IMR-90 (cell line): ENCODE measurements around the gene OR7C1. TPM values are rescaled to one million over a fixed set of nuclear protein-coding genes. Genes with fewer than 3 reads are reported as not detected.

Experiments
- ATAC-seq: fragments of 200-7000 bp; cut with Tn5 transposase; 2 replicates; pipeline ENCODE4 v1.9.1; 2020; ENCODE audit warnings: low read depth, mild to moderate bottlenecking, moderate library complexity
- BruUV-seq: library from RNA; stranded (reverse); fragments of 400-500 nt; replicated peaks from 2 replicates; lab custom pipeline; 2021; lab: Mats Ljungman, UMichigan
- CTCF ChIA-PET: fragments of 300-600 bp; formaldehyde crosslinking; extraction: SDS; loops from one replicate; lab custom pipeline; 2021; ENCODE audit warnings: antibody characterized with exemption; lab: Yijun Ruan, JAX
- POLR2A ChIA-PET: fragments of 300-600 bp; sonication (Branson Sonifier 250); formaldehyde crosslinking; loops from one replicate; lab custom pipeline; 2022; ENCODE audit warnings: antibody characterized with exemption; ENCODE audit not compliant: unreplicated experiment; lab: Charles Lee
- DNase-seq: peaks from one replicate; pipeline ENCODE4 v3.0.0; 2013
- H2AFZ ChIP-seq: replicated peaks from 2 replicates; pipeline ENCODE3; 2013; ENCODE audit warnings: low read length, mild to moderate bottlenecking; ENCODE audit not compliant: poor library complexity
- H2AK5ac ChIP-seq: 2 replicates; pipeline ENCODE4 v1.6.1; 2013; ENCODE audit warnings: low read depth, low read length, inconsistent platforms
- H2AK9ac ChIP-seq: replicated peaks from 2 replicates; pipeline ENCODE3; 2013; ENCODE audit warnings: mild to moderate bottlenecking, low read depth, low read length, moderate library complexity; ENCODE audit not compliant: poor library complexity
- H2BK120ac ChIP-seq: 2 replicates; pipeline ENCODE4 v1.6.1; 2013; ENCODE audit warnings: low read depth, low read length, inconsistent platforms
- H2BK15ac ChIP-seq: 3 replicates; pipeline ENCODE4 v1.6.1; 2013; ENCODE audit warnings: low read depth, low read length, inconsistent platforms
- H2BK20ac ChIP-seq: 2 replicates; pipeline ENCODE4 v1.6.1; 2013; ENCODE audit warnings: low read depth, mild to moderate bottlenecking, inconsistent platforms, low read length, moderate library complexity
- H2BK5ac ChIP-seq: 2 replicates; pipeline ENCODE4 v1.6.1; 2013; ENCODE audit warnings: mild to moderate bottlenecking, low read depth, low read length, inconsistent platforms; ENCODE audit not compliant: poor library complexity, severe bottlenecking
- H3K14ac ChIP-seq: replicated peaks from 2 replicates; pipeline ENCODE4 v1.6.1; 2013; ENCODE audit warnings: low read depth, low read length, inconsistent platforms
- H3K18ac ChIP-seq: 2 replicates; pipeline ENCODE4 v1.6.1; 2013; ENCODE audit warnings: low read depth, low read length, control low read depth
- H3K23ac ChIP-seq: 2 replicates; pipeline ENCODE4 v1.6.1; 2013; ENCODE audit warnings: low read depth, low read length, inconsistent platforms
- H3K27ac ChIP-seq: 2 replicates; pipeline ENCODE4 v1.5.1; 2013; ENCODE audit warnings: mild to moderate bottlenecking, control low read depth, low read length; ENCODE audit not compliant: insufficient read depth
- H3K27me3 ChIP-seq: 2 replicates; pipeline ENCODE4 v1.6.1; 2013; ENCODE audit warnings: low read length; ENCODE audit not compliant: control insufficient read depth, insufficient read depth
- H3K36me3 ChIP-seq: 2 replicates; pipeline ENCODE4 v1.6.1; 2013; ENCODE audit warnings: low read length, mixed read lengths; ENCODE audit not compliant: control insufficient read depth, insufficient read depth
- H3K4ac ChIP-seq: 2 replicates; pipeline ENCODE4 v1.6.1; 2013; ENCODE audit warnings: low read depth, low read length, inconsistent platforms
- H3K4me1 ChIP-seq: 2 replicates; pipeline ENCODE4 v1.6.1; 2013; ENCODE audit warnings: low read length, mixed read lengths; ENCODE audit not compliant: control insufficient read depth, insufficient read depth
- H3K4me2 ChIP-seq: 2 replicates; pipeline ENCODE4 v1.6.1; 2013; ENCODE audit warnings: low read depth, mild to moderate bottlenecking, control low read depth, low read length, moderate library complexity
- H3K4me3 ChIP-seq: 2 replicates; pipeline ENCODE4 v1.5.1; 2013; ENCODE audit warnings: low read depth, mild to moderate bottlenecking, control low read depth, low read length, moderate library complexity; ENCODE audit not compliant: insufficient read depth
- H3K56ac ChIP-seq: 2 replicates; pipeline ENCODE4 v1.6.1; 2013; ENCODE audit warnings: low read length, inconsistent platforms; ENCODE audit not compliant: insufficient read depth; ENCODE audit errors: extremely low read depth
- H3K79me1 ChIP-seq, 2 experiments: 2 replicates each; pipeline ENCODE4 v1.6.1; 2013; ENCODE audit warnings: low read length in 2 of 2, inconsistent platforms in 1 of 2, low read depth in 1 of 2
- H3K9ac ChIP-seq: 2 replicates; pipeline ENCODE4 v1.6.1; 2013; ENCODE audit warnings: low read depth, low read length, control low read depth
- H3K9me1 ChIP-seq: 2 replicates; pipeline ENCODE4 v1.6.1; 2013; ENCODE audit warnings: low read length, inconsistent platforms; ENCODE audit not compliant: insufficient read depth
- H3K9me3 ChIP-seq: 2 replicates; pipeline ENCODE4 v1.6.1; 2013; ENCODE audit warnings: low read length; ENCODE audit not compliant: control insufficient read depth, insufficient read depth
- H4K20me1 ChIP-seq: 2 replicates; pipeline ENCODE4 v1.6.1; 2013; ENCODE audit warnings: low read length, inconsistent platforms; ENCODE audit not compliant: insufficient read depth
- H4K5ac ChIP-seq: 2 replicates; pipeline ENCODE4 v1.6.1; 2013; ENCODE audit warnings: mild to moderate bottlenecking, low read depth, low read length, control low read depth
- H4K8ac ChIP-seq, 2 experiments: 2 replicates each; pipeline ENCODE4 v1.6.1; 2013; ENCODE audit warnings: low read depth in 2 of 2, low read length in 2 of 2, control low read depth in 1 of 2, inconsistent platforms in 1 of 2
- H4K91ac ChIP-seq: 2 replicates; pipeline ENCODE4 v1.6.1; 2013; ENCODE audit warnings: low read depth, low read length, inconsistent platforms; ENCODE audit not compliant: insufficient read depth
- NFE2L2 ChIP-seq: fragments of 150-350 bp; IDR thresholded peaks from 2 replicates; pipeline ENCODE4 v1.6.1; 2016; ENCODE audit warnings: low read depth, mild to moderate bottlenecking, low read length
- POLR2A ChIP-seq: IDR thresholded peaks from 2 replicates; pipeline ENCODE4 v1.6.1; 2012; ENCODE audit warnings: mild to moderate bottlenecking, low read depth, low read length
- WGBS, 2 experiments: methylation state at CpG; one replicate each; pipeline versions ENCODE4 v1.1.5 to v1.1.7; 2013; ENCODE audit warnings: missing lambda C conversion rate in 2 of 2; ENCODE audit not compliant: insufficient read length in 1 of 2; ENCODE audit errors: extremely low coverage in 2 of 2; 5-methylcytosine and 5-hydroxymethylcytosine counted together
- dilution Hi-C: fragments of 300-500 bp; cut with HindIII; formaldehyde crosslinking; loops from one replicate; pipeline ENCODE4 v1.14.3; 2018; ENCODE audit warnings: low sequenced_read_pairs; ENCODE audit not compliant: unreplicated experiment
- in situ Hi-C: fragments of 300-500 bp; cut with MboI; formaldehyde crosslinking; loops from 3 replicates; pipeline ENCODE4 v1.14.3; 2019; ENCODE audit warnings: low sequenced_read_pairs, inconsistent platforms, mixed read lengths
- intact Hi-C: fragments of 100-400 bp; cut with micrococcal nuclease; formaldehyde crosslinking; loops from 2 replicates; pipeline ENCODE4 v1.10.0; 2022
- polyA plus RNA-seq, 3 experiments: library from polyadenylated mRNA; depleted of rRNA; stranded (reverse); fragments of >200 nt; gene quantifications; 2 replicates each; pipeline ENCODE4 v1.2.3, GENCODE V29; 2012; ENCODE audit warnings: low replicate concordance in 1 of 3
- total RNA-seq: library from RNA; depleted of rRNA; stranded (reverse); fragments of >200 nt; gene quantifications from 2 replicates; pipeline ENCODE4 v1.2.3, GENCODE V29; 2012
- TF ChIP-seq, protein P1 (sequence below): conservative IDR thresholded peaks from 2 replicates; pipeline ENCODE4 v1.5.1; 2012; ENCODE audit warnings: mild to moderate bottlenecking, low read depth, low read length, improper control_type of control experiment
- TF ChIP-seq, protein P2 (sequence below): fragments of 150-350 bp; IDR thresholded peaks from 2 replicates; pipeline ENCODE4 v1.6.1; 2017; ENCODE audit warnings: mild to moderate bottlenecking, antibody characterized with exemption, low read length, low read depth

The OR7C1 gene
- total and polyA plus RNA-seq, 2 of the 4 experiments (the other 2 are of a cell fraction) = not detected

- Histone ChIP-seq H3K27ac (no peak overlapping the region), H3K9me3 (peaks cover 4% of the 10 kb centered on the region; the same call in 1 of the 2 replicates), H2AK5ac (no peak overlapping the region), H2AK9ac (no peak overlapping the region), H3K18ac (no peak overlapping the region), H2BK120ac (no peak overlapping the region), H3K79me1 (no peaks in the 10 kb centered on the region), H4K91ac (no peak overlapping the region), H3K4me1 (no peaks in the 10 kb centered on the region), H3K14ac (no peak overlapping the region), H2BK20ac (no peak overlapping the region), H4K20me1 (no peaks in the 10 kb centered on the region), H2BK5ac (no peak overlapping the region), H3K23ac (no peak overlapping the region), H3K9ac (no peak overlapping the region), H4K8ac (no peak overlapping the region), H3K9me1 (no peaks in the 10 kb centered on the region), H3K56ac (no peak overlapping the region), H3K4ac (no peak overlapping the region), H3K4me2 (no peak overlapping the region), H2BK15ac (no peak overlapping the region), H3K27me3 (no peaks in the 10 kb centered on the region), H3K4me3 (no peak overlapping the region), H3K36me3 (no peaks in the 10 kb centered on the region), H4K5ac (no peak overlapping the region), H2AFZ (no peak overlapping the region)
- dilution Hi-C loops = no loop called here
- in situ Hi-C loops = no loop called here
- DNase-seq = no peak
- TF ChIP-seq NFE2L2 (no peak), POLR2A (no peak)
- TF ChIP-seq, protein P1, sequence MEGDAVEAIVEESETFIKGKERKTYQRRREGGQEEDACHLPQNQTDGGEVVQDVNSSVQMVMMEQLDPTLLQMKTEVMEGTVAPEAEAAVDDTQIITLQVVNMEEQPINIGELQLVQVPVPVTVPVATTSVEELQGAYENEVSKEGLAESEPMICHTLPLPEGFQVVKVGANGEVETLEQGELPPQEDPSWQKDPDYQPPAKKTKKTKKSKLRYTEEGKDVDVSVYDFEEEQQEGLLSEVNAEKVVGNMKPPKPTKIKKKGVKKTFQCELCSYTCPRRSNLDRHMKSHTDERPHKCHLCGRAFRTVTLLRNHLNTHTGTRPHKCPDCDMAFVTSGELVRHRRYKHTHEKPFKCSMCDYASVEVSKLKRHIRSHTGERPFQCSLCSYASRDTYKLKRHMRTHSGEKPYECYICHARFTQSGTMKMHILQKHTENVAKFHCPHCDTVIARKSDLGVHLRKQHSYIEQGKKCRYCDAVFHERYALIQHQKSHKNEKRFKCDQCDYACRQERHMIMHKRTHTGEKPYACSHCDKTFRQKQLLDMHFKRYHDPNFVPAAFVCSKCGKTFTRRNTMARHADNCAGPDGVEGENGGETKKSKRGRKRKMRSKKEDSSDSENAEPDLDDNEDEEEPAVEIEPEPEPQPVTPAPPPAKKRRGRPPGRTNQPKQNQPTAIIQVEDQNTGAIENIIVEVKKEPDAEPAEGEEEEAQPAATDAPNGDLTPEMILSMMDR = no peak
- TF ChIP-seq, protein P2, sequence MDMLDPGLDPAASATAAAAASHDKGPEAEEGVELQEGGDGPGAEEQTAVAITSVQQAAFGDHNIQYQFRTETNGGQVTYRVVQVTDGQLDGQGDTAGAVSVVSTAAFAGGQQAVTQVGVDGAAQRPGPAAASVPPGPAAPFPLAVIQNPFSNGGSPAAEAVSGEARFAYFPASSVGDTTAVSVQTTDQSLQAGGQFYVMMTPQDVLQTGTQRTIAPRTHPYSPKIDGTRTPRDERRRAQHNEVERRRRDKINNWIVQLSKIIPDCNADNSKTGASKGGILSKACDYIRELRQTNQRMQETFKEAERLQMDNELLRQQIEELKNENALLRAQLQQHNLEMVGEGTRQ = no peak
- ATAC-seq = no peak
- 20% methylated on average over 2 of the region's 4 CpGs; no CpG with 5 or more reads in 1 of the 2 experiments for WGBS, 2 experiments
- POLR2A ChIA-PET = no interaction called here
- CTCF ChIA-PET = no interaction called here
- intact Hi-C loops = no loop called here
- no TSS peak for BruUV-seq
Observed at GRCh38 chr19:14830702-14831101, 4.3 kb downstream of the OR7C1 start.
